HepG2 (cell line): ENCODE measurements around the gene ZNRD2. TPM values are rescaled to one million over a fixed set of nuclear protein-coding genes. Genes with fewer than 3 reads are reported as not detected.

Experiments used
- FOXA3 ChIP-seq: IDR thresholded peaks from 2 replicates; pipeline ENCODE4 v1.6.1; 2016; ENCODE audit warnings: missing genetic modification reagents, missing compliant biosample characterization
- FUBP1 ChIP-seq: sonication (generic); formaldehyde crosslinking; IDR thresholded peaks from 2 replicates; pipeline ENCODE4 v1.5.1; 2020; ENCODE audit warnings: missing genetic modification reagents, mild to moderate bottlenecking, borderline replicate concordance
- GATAD1 ChIP-seq: IDR thresholded peaks from 2 replicates; pipeline ENCODE4 v1.6.1; 2016; ENCODE audit warnings: missing genetic modification reagents, missing compliant biosample characterization
- HNF1A ChIP-seq, 2 experiments: sonication (generic) in 1 of 2; formaldehyde crosslinking in 1 of 2; IDR thresholded peaks; 2 replicates each; pipeline versions ENCODE4 v1.4.0 to v1.6.1; 2016 to 2020; ENCODE audit warnings: borderline replicate concordance in 1 of 2, low read depth in 1 of 2, mild to moderate bottlenecking in 1 of 2, missing genetic modification reagents in 1 of 2
- HNRNPLL ChIP-seq: fragments of 200-400 bp; formaldehyde crosslinking; IDR thresholded peaks from 2 replicates; pipeline ENCODE4 v1.6.1; 2017; ENCODE audit warnings: mild to moderate bottlenecking, low read depth, low read length; ENCODE audit not compliant: poor library complexity, severe bottlenecking
- HOXA3 ChIP-seq: sonication (generic); formaldehyde crosslinking; IDR thresholded peaks from 2 replicates; pipeline ENCODE4 v1.5.0; 2020; ENCODE audit warnings: missing genetic modification reagents
- TBX2 ChIP-seq: sonication (generic); formaldehyde crosslinking; IDR thresholded peaks from 2 replicates; pipeline ENCODE4 v1.5.0; 2020; ENCODE audit warnings: missing genetic modification reagents, mild to moderate bottlenecking, borderline replicate concordance
- ZNF121 ChIP-seq: sonication (generic); formaldehyde crosslinking; IDR thresholded peaks from 2 replicates; pipeline ENCODE4 v1.5.0; 2020; ENCODE audit warnings: mild to moderate bottlenecking, missing genetic modification reagents
- ZNF264 ChIP-seq: sonication (generic); formaldehyde crosslinking; IDR thresholded peaks from 2 replicates; pipeline ENCODE4 v1.4.0; 2020; ENCODE audit warnings: missing genetic modification reagents
- ZNF430 ChIP-seq: sonication (generic); formaldehyde crosslinking; IDR thresholded peaks from 2 replicates; pipeline ENCODE4 v1.9.0; 2021; ENCODE audit warnings: mild to moderate bottlenecking, missing genetic modification reagents
- ZNF577 ChIP-seq: sonication (generic); formaldehyde crosslinking; IDR thresholded peaks from 2 replicates; pipeline ENCODE4 v1.4.0; 2020; ENCODE audit warnings: mild to moderate bottlenecking, low read depth, missing genetic modification reagents, borderline replicate concordance
- polyA plus RNA-seq, 8 experiments: library from polyadenylated mRNA; depleted of rRNA in 3 of 8; stranded (reverse) in 7 of 8; unstranded in 1 of 8; fragments of >200 nt; fragmentation: Illumina TruSeq in 4 of 8; extraction: Trizol in 4 of 8; gene quantifications; 2 replicates each; pipeline versions ENCODE4 v1.2.1 to v1.2.3, GENCODE V29; 2011 to 2016; ENCODE audit warnings: low read depth in 4 of 8, missing spikeins in 1 of 8, mixed read lengths in 1 of 8; ENCODE audit not compliant: insufficient read depth in 1 of 8
- total RNA-seq, 5 experiments: library from RNA; depleted of rRNA; stranded (reverse); fragments of >200 nt; fragmentation: Illumina TruSeq; extraction: Trizol; gene quantifications; 2 replicates each; pipeline ENCODE4 v1.2.3, GENCODE V29; 2016; ENCODE audit warnings: low read depth in 1 of 5
- TF ChIP-seq, protein P1 (sequence below): sonication (generic); formaldehyde crosslinking; IDR thresholded peaks from 2 replicates; pipeline ENCODE4 v1.8.0; 2022; ENCODE audit warnings: missing genetic modification reagents, mild to moderate bottlenecking, moderate library complexity, borderline replicate concordance
- TF ChIP-seq, protein P2 (sequence below): sonication (generic); formaldehyde crosslinking; IDR thresholded peaks from 2 replicates; pipeline ENCODE4 v1.4.0; 2020; ENCODE audit warnings: missing genetic modification reagents
- TF ChIP-seq, protein P3 (sequence below): IDR thresholded peaks from 2 replicates; pipeline ENCODE4 v1.4.0; 2020; ENCODE audit warnings: mild to moderate bottlenecking, missing genetic modification reagents

ZNRD2 gene
- total and polyA plus RNA-seq, 2 of the 13 experiments (the other 11 are each of a cell fraction or from before 2014, with no cell fraction given): 29.2 to 34.0 TPM

- TF ChIP-seq FUBP1 (no peak), HNRNPLL (peak; percentile 29), GATAD1 (CRISPR knock-in tag) (0 out of 2 replicates have a peak, but pooled peaks have one; percentile 24), HNF1A (IDR thresholded peaks at IDR 0.05; ENCODE audit: low read depth) (no peak), HNF1A (CRISPR knock-in tag; IDR thresholded peaks at IDR 0.05; ENCODE audit: borderline replicate concordance) (0 out of 2 replicates have a peak, but pooled peaks have one; percentile 44), ZNF264 (CRISPR knock-in tag) (no peak), ZNF430 (CRISPR knock-in tag) (0 out of 2 replicates have a peak, but pooled peaks have one; percentile 23), ZNF577 (no peak), FOXA3 (CRISPR knock-in tag) (no peak), HOXA3 (CRISPR knock-in tag) (0 out of 2 replicates have a peak, but pooled peaks have one; percentile 46), TBX2 (CRISPR knock-in tag) (peak; percentile 34; the same call in 1 of the 2 replicates), ZNF121 (CRISPR knock-in tag) (no peak)
- TF ChIP-seq, protein P1, sequence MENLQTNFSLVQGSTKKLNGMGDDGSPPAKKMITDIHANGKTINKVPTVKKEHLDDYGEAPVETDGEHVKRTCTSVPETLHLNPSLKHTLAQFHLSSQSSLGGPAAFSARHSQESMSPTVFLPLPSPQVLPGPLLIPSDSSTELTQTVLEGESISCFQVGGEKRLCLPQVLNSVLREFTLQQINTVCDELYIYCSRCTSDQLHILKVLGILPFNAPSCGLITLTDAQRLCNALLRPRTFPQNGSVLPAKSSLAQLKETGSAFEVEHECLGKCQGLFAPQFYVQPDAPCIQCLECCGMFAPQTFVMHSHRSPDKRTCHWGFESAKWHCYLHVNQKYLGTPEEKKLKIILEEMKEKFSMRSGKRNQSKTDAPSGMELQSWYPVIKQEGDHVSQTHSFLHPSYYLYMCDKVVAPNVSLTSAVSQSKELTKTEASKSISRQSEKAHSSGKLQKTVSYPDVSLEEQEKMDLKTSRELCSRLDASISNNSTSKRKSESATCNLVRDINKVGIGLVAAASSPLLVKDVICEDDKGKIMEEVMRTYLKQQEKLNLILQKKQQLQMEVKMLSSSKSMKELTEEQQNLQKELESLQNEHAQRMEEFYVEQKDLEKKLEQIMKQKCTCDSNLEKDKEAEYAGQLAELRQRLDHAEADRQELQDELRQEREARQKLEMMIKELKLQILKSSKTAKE: no peak
- TF ChIP-seq, protein P2, sequence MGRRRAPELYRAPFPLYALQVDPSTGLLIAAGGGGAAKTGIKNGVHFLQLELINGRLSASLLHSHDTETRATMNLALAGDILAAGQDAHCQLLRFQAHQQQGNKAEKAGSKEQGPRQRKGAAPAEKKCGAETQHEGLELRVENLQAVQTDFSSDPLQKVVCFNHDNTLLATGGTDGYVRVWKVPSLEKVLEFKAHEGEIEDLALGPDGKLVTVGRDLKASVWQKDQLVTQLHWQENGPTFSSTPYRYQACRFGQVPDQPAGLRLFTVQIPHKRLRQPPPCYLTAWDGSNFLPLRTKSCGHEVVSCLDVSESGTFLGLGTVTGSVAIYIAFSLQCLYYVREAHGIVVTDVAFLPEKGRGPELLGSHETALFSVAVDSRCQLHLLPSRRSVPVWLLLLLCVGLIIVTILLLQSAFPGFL (CRISPR knock-in tag): no peak
- TF ChIP-seq, protein P3, sequence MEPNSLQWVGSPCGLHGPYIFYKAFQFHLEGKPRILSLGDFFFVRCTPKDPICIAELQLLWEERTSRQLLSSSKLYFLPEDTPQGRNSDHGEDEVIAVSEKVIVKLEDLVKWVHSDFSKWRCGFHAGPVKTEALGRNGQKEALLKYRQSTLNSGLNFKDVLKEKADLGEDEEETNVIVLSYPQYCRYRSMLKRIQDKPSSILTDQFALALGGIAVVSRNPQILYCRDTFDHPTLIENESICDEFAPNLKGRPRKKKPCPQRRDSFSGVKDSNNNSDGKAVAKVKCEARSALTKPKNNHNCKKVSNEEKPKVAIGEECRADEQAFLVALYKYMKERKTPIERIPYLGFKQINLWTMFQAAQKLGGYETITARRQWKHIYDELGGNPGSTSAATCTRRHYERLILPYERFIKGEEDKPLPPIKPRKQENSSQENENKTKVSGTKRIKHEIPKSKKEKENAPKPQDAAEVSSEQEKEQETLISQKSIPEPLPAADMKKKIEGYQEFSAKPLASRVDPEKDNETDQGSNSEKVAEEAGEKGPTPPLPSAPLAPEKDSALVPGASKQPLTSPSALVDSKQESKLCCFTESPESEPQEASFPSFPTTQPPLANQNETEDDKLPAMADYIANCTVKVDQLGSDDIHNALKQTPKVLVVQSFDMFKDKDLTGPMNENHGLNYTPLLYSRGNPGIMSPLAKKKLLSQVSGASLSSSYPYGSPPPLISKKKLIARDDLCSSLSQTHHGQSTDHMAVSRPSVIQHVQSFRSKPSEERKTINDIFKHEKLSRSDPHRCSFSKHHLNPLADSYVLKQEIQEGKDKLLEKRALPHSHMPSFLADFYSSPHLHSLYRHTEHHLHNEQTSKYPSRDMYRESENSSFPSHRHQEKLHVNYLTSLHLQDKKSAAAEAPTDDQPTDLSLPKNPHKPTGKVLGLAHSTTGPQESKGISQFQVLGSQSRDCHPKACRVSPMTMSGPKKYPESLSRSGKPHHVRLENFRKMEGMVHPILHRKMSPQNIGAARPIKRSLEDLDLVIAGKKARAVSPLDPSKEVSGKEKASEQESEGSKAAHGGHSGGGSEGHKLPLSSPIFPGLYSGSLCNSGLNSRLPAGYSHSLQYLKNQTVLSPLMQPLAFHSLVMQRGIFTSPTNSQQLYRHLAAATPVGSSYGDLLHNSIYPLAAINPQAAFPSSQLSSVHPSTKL (CRISPR knock-in tag): peak; percentile 46; the same call in 1 of the 2 replicates
Observed at GRCh38 chr11:65555693-65556231, 14.5 kb upstream of the ZNRD2 start (continued).
